Cardiac fibroblast (primary cell): ENCODE results near the gene ENPEP.

Experiments used
- DNase-seq, 2 donors: peaks; one replicate each; pipeline versions ENCODE4 v3.0.0 to v3.0.0-alpha.2; 2010; ENCODE audit warnings: low read depth in 2 of 2
- H3K4me3 ChIP-seq, 2 donors: replicated peaks in 1 of 2; 1 replicate in 1 of 2; 2 replicates in 1 of 2; pipeline ENCODE4 v1.5.1; 2011; ENCODE audit warnings: low read depth in 2 of 2, low read length in 2 of 2, mild to moderate bottlenecking in 2 of 2, moderate library complexity in 1 of 2
- TF ChIP-seq, protein P1 (sequence below): IDR thresholded peaks from one replicate; pipeline ENCODE4 v1.5.1; 2011; ENCODE audit warnings: low read depth, mild to moderate bottlenecking, low read length, inconsistent platforms

The ENPEP gene

DNA sequence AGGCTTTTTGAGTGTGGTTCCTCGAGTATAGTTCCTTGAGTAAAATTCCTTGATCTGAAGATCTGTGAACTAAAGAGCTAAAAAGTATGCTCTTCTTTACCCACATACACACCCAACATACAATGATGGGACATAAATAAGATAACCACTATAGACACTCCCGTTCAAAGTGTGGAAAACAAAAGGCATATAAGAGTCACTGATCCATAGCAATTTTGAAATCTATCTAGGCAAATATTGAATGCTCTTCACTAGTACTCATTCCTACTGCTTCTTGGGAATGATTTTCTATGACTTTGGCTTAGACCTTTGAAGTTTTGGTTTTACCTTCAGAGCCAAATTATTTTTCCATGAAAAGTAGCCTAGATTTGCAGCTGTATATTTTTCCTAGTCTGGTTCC, 120.5 kb downstream of the ENPEP start:
- H3K4me3 ChIP-seq: no peak overlapping the region
- DNase-seq: no peak
- TF ChIP-seq, protein P1, sequence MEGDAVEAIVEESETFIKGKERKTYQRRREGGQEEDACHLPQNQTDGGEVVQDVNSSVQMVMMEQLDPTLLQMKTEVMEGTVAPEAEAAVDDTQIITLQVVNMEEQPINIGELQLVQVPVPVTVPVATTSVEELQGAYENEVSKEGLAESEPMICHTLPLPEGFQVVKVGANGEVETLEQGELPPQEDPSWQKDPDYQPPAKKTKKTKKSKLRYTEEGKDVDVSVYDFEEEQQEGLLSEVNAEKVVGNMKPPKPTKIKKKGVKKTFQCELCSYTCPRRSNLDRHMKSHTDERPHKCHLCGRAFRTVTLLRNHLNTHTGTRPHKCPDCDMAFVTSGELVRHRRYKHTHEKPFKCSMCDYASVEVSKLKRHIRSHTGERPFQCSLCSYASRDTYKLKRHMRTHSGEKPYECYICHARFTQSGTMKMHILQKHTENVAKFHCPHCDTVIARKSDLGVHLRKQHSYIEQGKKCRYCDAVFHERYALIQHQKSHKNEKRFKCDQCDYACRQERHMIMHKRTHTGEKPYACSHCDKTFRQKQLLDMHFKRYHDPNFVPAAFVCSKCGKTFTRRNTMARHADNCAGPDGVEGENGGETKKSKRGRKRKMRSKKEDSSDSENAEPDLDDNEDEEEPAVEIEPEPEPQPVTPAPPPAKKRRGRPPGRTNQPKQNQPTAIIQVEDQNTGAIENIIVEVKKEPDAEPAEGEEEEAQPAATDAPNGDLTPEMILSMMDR: no peak

DNA sequence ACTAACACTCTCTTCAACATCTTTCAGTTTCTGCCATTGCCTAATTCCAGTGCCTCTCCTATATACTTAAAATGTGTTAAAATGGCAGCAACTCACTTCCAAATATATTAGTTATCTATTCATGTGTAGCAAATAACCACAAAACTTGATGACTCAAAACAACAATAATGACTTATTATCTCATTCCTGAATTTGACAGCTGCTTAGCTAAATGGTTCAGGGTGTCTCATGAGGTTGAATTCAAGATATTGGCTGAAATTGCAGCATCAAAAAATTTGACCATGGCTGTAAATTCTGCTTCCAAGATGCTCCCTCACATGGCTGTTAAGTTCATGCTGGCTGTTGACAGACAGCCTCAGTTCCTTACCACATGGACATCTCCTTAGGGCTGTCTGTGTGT, 121.6 kb downstream of the ENPEP start:
- TF ChIP-seq, protein P1: no peak

DNA sequence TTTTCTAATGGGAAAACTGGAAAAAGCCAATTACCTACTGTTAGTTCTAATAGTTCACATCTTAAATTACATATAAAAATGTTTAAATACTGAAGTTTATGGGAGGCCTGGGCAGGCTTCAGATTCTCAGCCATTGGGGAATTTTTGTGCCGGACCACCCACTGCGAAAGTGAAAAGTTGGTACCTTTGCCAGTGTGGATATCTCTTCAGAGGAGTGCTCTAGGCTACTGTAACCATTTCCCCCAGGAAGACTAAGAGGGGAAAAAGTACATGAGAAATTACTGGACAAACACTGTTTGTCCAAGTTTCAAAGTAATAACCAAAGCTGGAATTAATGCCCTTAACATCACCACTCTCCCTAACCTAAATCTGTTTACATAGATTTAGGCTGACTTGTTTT, 126.1 kb downstream of the ENPEP start:
- DNase-seq: no peak
- H3K4me3 ChIP-seq: no peak overlapping the region
- TF ChIP-seq, protein P1: no peak

More for the DNA sequence above, 121.6 kb downstream of the ENPEP start:
- no peak overlapping the region for H3K4me3 ChIP-seq
- DNase-seq: no peak

DNA sequence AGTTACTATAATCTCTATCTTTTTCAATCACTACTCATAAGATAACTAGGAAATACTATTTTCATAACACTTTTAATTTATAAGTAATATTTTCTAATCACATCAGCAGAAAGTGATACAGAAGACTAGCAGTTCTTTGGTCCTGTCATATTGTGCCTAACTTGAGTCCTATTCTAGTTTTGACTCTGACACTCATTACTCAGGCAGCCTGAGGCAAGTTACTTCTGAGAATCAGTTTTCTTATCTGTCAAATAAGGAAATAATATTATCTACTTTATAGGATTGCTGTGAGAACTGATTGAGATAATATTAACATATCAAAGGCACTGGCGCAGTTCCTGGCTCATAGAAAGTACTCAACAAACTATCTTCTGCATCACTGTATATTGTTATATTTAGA, 129.1 kb downstream of the ENPEP start:
- TF ChIP-seq, protein P1: no peak
- no peak overlapping the region for H3K4me3 ChIP-seq
- DNase-seq: no peak

DNA sequence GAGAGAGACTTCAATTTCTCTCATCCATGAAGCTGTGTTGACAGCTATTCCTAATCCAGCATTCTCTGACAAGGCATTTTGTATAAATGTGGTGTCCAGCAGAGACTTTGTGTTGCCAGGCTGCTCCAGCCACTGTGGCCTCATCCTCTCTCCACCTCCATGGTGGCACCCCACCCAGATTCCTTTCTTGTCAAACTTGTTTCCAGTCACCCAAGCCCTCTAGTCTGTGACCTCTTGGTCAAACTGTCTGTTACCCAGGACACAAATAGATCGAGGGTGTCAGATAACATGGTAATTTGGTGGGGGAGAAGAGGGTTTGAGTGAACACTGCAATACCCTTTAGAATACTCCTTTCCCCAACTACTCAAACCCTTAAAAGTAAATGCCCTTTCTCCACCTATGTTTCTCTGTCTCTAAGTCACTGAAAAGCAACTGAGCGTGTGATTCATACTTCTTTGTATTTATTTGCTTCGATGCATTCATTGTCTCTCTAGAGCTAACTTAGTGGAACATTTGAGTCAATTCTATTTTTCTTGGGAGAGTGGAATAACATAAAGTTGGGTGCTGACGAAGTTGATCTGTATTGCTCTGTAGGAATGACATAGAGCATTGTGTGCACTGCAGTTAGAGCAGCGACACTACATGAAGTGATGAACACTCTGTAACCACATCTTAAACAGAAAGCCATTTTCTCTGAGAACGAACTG, 133.2 kb downstream of the ENPEP start:
- TF ChIP-seq, protein P1: no peak
- DNase-seq: no peak
- no peak overlapping the region for H3K4me3 ChIP-seq

DNA sequence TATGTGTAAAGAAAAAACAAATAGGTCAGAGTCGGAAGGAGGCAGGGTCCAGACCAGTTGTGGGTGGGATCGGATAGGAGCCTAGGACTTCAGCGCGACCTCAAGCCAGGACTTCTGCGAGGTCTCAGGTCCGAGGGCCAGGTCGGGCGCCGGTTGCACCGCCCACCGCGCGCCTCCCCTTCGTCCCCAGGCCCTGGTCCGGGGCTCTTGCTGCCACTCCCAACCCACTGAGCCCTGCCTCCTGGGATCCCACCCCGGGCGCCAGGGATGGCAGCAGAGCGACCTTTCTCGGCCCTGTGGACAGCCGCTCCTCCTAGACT, 134.6 kb downstream of the ENPEP start:
- TF ChIP-seq, protein P1: no peak
- no peak for DNase-seq
- H3K4me3 ChIP-seq: no peak overlapping the region
